HG03575 (cell line): Measurements from ENCODE around the gene ANKRD28.
"Not testable (repeated sequence)": the region's sequence is repeated elsewhere in the genome, so short reads cannot be mapped to it uniquely, and the experiment has no call there.

Source experiments
- ATAC-seq: cut with Tn5 transposase; IDR thresholded peaks from one replicate; pipeline ENCODE4 v1.9.1; 2021; ENCODE audit not compliant: unreplicated experiment, insufficient number of reproducible peaks, low FRiP score; ENCODE audit errors: extremely low read depth

The ANKRD28 gene

DNA sequence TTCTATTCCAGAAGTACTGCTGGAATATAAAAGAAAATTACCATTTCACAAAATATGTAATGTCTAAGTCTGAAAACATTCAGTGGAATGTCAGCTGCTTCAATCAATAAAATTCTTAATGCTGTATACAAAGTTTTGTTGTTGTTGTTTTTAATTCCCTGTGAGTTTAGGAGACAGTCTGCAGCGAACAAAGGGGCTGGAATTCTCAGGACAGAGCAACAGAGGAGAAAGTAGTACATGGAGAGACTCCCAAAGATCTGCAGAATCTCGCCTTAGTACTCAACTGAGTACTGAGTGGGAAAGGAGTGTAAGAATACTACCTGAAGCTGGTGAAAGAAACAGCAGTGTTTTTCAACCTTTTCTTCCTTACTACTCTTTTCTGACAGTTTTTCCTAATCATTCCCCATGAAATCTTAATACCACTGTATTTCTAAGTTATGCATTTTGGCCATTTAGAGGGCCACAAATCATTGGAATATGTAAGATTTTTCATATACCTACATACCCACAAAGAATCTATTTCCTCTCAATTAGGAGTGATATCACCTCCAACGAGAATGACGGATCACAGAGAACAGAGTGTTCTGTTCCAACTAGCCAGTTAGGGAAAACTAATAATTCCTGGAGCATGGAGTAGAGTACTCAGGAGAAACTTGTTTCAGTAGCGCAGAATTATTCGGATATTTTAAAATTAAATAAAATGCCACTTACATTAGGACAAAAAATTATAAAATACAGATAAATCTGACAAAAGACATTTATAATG, 16.0 kb downstream of the ANKRD28 start:
- ATAC-seq, result no peak

DNA sequence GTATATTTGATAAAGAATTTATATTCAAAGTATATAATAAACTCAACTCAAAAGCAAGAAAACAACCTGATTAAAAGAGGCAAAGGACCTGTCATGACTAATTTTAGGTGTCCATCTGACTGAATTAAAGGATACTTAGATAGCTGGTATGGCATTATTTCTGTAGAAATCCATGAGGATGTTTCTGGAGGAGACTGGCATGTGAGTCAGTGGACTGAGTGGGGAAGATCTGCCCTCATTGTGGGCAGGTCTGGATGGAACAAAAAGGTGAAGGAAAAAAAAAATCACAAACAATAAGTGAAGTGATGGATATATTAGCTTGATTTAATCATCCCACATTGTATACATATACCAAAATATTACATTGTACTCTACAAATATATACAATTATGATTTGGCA, 16.6 kb downstream of the ANKRD28 start:
- ATAC-seq, result no peak

DNA sequence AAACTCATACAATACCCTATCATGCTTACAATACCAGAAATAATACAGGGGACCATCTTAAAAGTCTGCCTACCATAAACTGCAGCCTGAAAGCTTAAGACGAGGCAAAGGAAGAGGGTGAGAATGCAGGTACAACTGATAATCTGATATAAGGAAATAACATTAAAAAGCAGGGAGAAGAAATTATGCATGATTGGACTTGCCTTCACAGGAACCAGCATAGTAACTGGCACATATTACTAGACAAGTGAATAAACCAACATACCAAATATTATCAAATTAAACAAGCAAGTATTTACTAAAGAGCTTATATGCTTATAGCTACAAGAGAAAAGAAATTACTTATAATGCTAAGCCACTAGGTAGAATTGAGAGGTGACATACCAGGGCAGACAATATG, 18.7 kb downstream of the ANKRD28 start:
- ATAC-seq, result no peak

DNA sequence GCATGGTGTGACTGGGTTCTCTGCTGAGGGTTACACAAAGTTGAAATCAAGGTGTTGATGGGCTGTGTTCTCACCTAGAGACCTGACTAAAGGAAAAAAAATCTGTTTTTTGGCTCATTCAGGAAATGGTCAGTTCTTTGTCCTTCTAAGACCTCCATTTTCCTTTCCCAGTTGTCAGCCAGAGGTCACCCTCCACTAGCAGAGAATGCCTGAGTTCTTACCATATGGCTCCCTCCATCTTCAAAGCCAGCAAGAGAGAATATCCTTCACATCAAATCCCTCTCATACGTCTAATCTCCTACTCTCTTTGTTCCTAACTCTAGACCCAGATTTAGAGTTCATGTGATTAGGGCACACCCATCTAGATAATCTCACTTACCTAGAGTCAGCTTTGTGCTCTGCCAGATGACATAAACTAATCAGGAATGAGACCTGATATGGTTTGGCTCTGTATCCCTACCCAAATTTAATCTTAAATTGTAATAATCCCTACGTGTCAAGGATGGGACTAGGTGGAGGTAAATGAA, 19.4 kb downstream of the ANKRD28 start:
- no peak for ATAC-seq

DNA sequence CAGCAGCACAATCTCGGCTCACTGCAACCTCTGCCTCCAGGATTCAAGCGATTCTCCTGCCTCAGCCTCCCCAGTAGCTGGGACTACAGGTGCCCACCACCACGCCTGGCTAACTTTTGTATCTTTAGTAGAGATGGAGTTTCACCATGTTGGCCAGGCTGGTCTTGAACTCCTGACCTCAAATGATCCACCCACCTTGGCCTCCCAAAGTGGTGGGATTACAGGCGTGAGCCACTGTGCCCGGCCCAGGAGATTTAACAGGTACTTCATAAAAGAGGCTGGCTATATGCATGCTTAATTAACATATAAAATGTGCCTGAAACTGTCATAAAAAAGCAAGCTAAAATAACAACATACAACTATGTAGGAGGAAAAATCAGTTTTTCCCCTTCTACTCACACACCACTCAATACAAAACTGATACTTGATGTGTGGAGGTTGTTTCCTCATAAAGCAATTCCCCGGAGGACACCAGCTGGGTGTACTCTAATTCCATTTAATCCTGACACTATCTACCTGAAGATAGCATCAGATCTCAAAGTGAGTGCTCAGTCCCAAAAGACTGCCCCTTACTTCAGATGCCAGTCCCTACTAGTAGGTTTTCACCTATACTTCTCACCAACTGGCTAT, 22.7 kb downstream of the ANKRD28 start:
- not testable (repeated sequence) for ATAC-seq

DNA sequence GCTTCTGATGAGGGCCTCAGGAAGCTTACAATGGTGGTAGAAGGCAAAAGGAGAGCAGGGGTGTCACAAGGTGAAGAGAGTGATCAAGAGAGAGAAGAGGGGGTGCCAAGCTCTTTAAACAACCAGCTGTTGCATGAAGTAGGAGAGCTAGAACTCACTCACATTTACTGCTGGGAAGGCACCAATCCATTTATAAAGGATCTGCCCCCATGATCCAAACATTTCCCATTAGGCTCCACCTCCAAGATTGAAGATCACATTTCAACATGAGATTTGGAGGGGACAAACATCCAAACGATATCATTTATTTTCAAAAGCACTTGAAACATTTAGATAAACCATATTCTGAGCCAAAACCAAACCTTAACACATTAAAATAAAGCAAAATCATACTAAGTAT, 26.3 kb downstream of the ANKRD28 start:
- ATAC-seq, result no peak

DNA sequence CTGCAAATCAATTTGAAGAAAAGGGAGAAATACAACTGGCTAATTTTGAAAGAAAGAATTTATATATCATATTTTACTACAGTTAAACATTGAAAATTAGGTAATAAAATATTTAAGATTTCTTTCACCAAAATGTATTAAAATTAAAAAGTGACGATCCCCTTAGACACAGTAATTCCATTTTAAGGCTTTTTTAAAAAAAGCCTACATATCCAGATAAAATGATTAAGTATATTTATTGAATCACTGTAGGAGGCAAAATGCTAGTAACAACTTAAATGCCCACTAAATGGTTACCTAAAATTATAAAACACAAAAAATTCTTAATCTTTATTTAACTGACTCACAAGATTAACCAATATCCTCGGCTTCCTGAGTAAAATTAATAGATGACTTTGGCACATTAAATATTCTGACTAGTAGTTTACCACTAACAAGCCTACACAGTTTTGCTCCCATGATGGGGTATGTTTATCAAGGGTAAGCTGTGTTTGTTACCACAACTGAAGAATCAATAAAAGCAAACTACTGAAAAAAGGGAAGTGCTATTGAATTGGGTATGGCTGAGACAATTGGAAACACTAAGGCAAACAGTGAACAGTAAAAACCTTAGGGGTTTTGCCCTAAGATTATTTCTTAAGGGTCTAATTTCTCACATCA, 28.4 kb downstream of the ANKRD28 start:
- no peak for ATAC-seq

DNA sequence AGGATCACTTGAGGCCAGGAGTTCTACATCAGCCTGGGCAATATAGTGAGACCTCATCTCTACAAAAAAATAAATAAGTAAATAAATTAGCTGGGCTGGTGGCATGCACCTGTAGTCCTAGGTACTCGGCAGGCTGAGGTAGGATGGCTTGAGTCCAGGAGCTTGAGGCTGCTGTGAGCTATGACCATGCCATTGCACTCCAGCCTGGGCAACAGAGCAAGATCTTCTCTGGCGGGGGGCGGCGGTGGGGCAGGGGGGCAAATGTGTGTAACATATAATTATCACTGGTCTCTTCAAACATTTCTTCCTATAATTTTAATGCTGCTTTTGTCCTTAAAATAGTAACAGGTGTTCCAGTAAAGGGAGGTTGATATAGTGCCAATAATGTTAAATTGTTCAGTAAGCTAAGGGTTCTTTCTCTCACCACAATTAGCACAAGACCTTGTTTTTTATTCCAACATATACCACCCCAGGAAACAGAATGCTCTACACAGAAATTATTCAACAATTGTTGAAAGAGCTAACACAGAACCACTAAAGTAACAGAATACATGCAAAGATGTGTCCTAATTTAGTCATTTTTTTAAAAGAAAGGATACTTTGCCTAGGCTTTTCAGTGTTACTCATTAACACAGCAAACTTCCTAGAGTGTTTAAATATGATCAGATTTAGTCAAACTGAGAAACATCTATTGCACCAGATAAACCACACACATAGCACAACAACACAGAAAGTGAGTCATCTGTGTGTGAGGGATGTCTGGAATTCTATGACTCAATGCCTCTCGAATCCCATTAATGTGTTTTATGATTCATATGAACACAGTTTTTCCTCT, 29.1 kb downstream of the ANKRD28 start:
- peak; percentile 60 for ATAC-seq

DNA sequence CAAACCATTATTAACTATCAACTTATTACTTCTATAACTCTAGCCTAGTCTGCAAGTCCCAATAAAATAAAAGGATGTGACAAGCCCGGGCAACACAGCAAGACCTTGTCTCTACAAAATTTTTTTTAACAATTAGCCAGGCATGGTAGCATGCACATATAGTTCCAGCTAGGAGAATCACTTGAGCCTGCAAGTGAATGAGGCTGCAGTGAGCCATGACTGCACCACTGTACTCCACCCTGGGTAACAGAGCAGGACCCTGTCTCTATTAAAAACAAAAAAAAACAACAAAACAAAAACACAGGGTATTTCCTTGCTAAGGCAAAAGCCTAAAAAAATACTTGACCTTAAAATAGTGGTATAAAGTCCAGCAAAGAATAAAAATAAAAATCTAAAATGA, 31.4 kb downstream of the ANKRD28 start:
- ATAC-seq, result no peak

DNA sequence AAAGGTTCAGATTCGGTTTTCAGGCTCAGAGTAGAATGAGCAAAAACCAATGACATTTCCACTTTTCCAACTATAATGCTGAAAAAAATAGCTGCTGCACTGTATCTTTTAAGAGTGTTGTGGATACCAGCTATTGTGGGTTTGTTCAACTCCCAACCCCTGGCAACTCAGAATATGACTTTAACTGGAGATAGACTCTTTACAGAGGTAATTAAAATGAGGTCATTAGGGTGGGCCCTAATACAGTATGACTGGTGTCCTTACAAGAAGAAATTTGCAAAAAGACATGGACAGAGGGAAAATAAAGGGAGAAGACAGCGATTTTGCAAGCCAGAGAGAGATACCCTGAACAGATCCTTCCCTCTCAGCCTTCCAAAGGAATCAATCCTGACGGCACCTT, 39.5 kb downstream of the ANKRD28 start:
- no peak for ATAC-seq

DNA sequence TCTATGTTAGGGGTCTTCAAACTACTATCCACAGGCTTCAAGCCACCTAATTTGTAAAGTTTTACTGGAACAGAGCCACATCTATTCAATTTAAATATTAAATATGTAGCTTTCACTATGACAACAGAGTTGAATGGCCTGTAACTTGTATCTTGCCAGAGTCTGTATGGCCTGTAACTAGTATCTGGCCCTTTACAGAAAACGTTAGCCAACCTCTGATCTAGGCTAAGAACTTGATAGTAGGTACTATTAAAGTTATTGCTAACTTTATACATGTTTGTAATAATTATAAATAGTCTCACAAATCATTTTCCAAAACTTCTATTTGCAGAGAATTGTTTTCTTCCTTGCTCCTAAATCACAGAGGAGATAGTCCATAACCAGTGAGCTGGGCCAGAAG, 40.0 kb downstream of the ANKRD28 start:
- ATAC-seq, result no peak

DNA sequence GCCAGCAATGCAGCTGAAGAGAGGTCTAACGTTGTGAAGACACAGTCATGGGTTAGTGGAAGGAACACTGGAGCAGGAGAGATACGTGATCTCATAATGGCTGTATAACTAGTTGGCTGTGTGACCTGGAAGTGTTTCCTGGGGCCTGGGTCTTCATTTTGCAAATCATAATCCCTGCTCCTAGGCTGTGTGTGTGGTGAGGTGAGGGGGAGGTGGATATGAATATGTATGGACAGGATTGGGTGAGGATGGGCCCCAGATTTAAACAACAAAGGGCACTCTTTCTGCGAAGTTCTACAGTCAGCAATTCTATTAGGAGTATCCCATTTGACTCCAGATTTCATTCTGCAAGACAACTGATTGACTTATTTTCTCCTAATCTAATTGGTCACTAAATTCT, 41.3 kb downstream of the ANKRD28 start:
- ATAC-seq, result no peak

DNA sequence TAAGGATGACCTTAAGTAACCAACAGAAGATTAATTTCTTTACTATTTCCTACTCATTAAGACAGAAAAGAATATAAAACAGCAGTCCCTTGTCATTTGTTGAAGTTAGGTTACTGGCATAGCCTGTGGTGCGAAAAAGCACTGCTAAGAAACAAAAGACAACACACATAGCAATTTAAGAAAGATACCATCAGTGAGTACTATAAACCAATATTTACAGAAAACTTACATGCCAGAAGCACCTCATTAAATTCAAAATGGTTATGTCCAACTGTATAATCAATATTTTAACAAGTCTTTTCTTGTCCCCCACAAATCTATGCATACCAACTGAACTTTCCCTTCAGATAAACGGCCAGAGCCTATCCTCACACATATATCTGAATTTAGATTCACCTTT, 42.0 kb downstream of the ANKRD28 start:
- no peak for ATAC-seq

DNA sequence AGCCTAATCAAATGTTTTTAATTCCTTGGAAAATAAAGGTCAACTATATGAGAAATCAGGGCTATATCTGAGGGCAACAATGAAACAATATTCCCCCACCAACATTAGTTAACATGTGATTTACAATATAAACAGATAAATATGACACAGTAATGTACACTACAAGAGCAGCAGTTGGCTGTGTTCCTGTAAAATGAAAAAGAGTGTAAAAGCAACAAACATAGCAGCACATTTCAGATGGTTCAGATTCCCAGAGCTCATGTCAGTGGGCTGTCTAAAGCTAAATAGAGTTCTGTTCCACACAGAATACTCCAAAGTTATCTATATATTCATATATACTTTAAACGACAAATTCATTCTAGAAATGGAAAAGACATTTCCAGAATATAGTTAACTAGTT, 42.6 kb downstream of the ANKRD28 start:
- ATAC-seq, result no peak

DNA sequence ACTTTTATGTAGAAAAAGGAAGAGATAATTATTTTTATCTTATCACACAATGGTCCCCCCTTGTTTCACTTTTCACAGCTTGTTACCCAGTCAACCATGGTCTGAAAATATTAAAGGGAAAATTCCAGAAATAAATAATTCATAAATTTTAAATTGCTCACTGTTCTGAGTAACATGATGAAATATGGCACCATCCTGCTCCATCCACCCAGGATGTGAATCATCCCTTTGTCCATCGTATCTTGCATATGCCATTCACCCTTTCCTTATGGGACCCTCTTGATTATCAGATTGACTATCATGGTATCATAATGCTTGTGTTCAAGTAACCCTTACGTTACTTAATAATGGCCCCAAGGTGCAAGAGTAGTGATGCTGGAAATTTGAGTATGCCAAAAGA, 43.7 kb downstream of the ANKRD28 start:
- no peak for ATAC-seq

DNA sequence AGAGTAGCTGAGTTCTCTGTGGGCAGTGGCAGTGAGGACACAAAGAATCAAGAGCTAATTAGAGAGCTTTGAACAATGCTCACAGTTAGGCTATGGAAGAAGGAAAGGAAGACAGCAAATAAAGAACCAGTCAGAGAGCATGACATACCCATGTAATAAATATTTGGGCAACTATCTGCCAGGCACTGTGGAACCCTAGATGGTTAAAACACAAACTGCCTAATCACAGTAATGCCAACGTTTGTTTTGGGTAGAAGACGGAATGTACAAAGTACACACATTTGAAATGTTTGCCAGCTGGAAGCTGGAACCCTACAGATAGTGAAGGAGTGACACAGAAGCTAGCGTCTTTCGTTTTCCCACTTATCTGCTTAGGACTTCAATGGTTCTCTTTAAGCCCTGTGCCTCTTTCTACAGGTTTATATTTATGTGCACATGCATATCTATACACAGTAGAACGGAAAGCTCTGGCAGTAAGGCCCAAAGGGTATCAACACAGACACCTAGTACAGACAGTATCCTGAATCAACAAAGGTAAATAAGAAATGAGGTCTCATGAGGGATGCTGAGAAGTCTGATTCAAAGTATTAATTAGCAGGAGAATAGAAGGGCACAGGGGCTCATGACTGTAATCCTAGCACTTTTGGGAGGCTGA, 44.6 kb downstream of the ANKRD28 start:
- no peak for ATAC-seq

DNA sequence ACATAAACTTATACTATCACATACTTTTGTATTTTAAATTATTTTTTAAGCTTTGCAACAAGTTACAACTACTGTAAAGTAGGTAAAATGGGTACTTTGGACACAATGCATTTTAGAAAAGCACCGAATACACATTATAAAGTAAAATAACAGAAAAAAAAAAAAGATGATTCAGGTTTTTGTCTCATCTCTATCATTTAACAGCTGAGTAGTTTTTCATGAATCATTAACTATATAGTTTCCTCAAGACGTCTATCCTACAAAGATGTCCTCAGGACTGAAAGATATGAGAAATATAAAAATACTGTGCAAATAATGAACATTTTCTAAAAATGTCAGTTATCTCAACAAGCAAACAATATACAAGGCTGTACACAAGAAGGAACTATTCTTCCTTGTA, 46.9 kb downstream of the ANKRD28 start:
- ATAC-seq, result no peak

DNA sequence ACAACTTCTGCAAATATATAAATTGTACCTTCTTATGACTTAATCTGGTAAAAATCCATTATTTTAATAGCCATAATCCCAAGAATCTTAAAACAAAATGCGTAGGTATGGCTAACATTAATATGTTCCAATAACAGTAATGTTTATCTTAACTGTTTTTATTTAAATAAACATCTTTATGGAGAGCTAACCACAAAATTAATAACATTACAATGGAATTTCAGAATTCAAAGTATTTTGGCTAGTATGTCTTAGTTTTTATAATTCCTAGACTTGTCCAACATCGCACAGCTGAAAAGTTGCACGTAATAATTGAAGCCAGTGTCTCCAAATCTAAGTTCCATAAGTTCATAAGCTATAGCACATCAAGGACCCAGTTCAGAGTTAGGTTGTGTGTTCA, 47.6 kb downstream of the ANKRD28 start:
- ATAC-seq, result no peak

DNA sequence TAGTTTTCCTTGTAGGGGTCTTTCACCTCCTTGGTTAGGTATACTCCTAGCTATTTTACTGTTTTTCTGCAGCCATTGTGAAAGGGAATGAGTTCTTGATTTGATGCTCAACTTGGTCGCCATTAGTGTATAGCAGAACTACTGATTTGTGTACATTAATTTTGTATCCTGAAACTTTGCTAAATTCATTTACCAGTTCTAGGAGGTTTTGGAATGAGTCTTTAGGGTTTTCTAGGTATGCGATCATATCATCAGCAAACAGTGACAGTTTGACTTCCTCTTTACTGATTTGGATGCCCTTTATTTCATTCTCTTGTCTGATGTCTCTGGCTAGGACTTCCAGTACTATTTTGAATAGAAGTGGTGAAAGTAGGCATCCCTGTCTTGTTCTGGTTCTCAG, 51.9 kb downstream of the ANKRD28 start:
- ATAC-seq, result not testable (repeated sequence)
